IMR-90 (cell line): ENCODE data around the gene LSM7. TPM values are rescaled to one million over a fixed set of nuclear protein-coding genes. Genes with fewer than 3 reads are reported as not detected.

Source experiments
- ATAC-seq: fragments of 200-7000 bp; cut with Tn5 transposase; 2 replicates; pipeline ENCODE4 v1.9.1; 2020; ENCODE audit warnings: low read depth, mild to moderate bottlenecking, moderate library complexity
- BruUV-seq: library from RNA; stranded (reverse); fragments of 400-500 nt; replicated peaks from 2 replicates; lab custom pipeline; 2021; lab: Mats Ljungman, UMichigan
- CTCF ChIA-PET: fragments of 300-600 bp; formaldehyde crosslinking; extraction: SDS; loops from one replicate; lab custom pipeline; 2021; ENCODE audit warnings: antibody characterized with exemption; lab: Yijun Ruan, JAX
- POLR2A ChIA-PET: fragments of 300-600 bp; sonication (Branson Sonifier 250); formaldehyde crosslinking; loops from one replicate; lab custom pipeline; 2022; ENCODE audit warnings: antibody characterized with exemption; ENCODE audit not compliant: unreplicated experiment; lab: Charles Lee
- DNase-seq: peaks from one replicate; pipeline ENCODE4 v3.0.0; 2013
- H2AFZ ChIP-seq: replicated peaks from 2 replicates; pipeline ENCODE3; 2013; ENCODE audit warnings: low read length, mild to moderate bottlenecking; ENCODE audit not compliant: poor library complexity
- H2AK5ac ChIP-seq: 2 replicates; pipeline ENCODE4 v1.6.1; 2013; ENCODE audit warnings: low read depth, low read length, inconsistent platforms
- H2AK9ac ChIP-seq: replicated peaks from 2 replicates; pipeline ENCODE3; 2013; ENCODE audit warnings: mild to moderate bottlenecking, low read depth, low read length, moderate library complexity; ENCODE audit not compliant: poor library complexity
- H2BK120ac ChIP-seq: 2 replicates; pipeline ENCODE4 v1.6.1; 2013; ENCODE audit warnings: low read depth, low read length, inconsistent platforms
- H2BK15ac ChIP-seq: 3 replicates; pipeline ENCODE4 v1.6.1; 2013; ENCODE audit warnings: low read depth, low read length, inconsistent platforms
- H2BK20ac ChIP-seq: 2 replicates; pipeline ENCODE4 v1.6.1; 2013; ENCODE audit warnings: low read depth, mild to moderate bottlenecking, inconsistent platforms, low read length, moderate library complexity
- H2BK5ac ChIP-seq: 2 replicates; pipeline ENCODE4 v1.6.1; 2013; ENCODE audit warnings: mild to moderate bottlenecking, low read depth, low read length, inconsistent platforms; ENCODE audit not compliant: poor library complexity, severe bottlenecking
- H3K14ac ChIP-seq: replicated peaks from 2 replicates; pipeline ENCODE4 v1.6.1; 2013; ENCODE audit warnings: low read depth, low read length, inconsistent platforms
- H3K18ac ChIP-seq: 2 replicates; pipeline ENCODE4 v1.6.1; 2013; ENCODE audit warnings: low read depth, low read length, control low read depth
- H3K23ac ChIP-seq: 2 replicates; pipeline ENCODE4 v1.6.1; 2013; ENCODE audit warnings: low read depth, low read length, inconsistent platforms
- H3K27ac ChIP-seq: 2 replicates; pipeline ENCODE4 v1.5.1; 2013; ENCODE audit warnings: mild to moderate bottlenecking, control low read depth, low read length; ENCODE audit not compliant: insufficient read depth
- H3K27me3 ChIP-seq: 2 replicates; pipeline ENCODE4 v1.6.1; 2013; ENCODE audit warnings: low read length; ENCODE audit not compliant: control insufficient read depth, insufficient read depth
- H3K36me3 ChIP-seq: 2 replicates; pipeline ENCODE4 v1.6.1; 2013; ENCODE audit warnings: low read length, mixed read lengths; ENCODE audit not compliant: control insufficient read depth, insufficient read depth
- H3K4ac ChIP-seq: 2 replicates; pipeline ENCODE4 v1.6.1; 2013; ENCODE audit warnings: low read depth, low read length, inconsistent platforms
- H3K4me1 ChIP-seq: 2 replicates; pipeline ENCODE4 v1.6.1; 2013; ENCODE audit warnings: low read length, mixed read lengths; ENCODE audit not compliant: control insufficient read depth, insufficient read depth
- H3K4me2 ChIP-seq: 2 replicates; pipeline ENCODE4 v1.6.1; 2013; ENCODE audit warnings: low read depth, mild to moderate bottlenecking, control low read depth, low read length, moderate library complexity
- H3K4me3 ChIP-seq: 2 replicates; pipeline ENCODE4 v1.5.1; 2013; ENCODE audit warnings: low read depth, mild to moderate bottlenecking, control low read depth, low read length, moderate library complexity; ENCODE audit not compliant: insufficient read depth
- H3K56ac ChIP-seq: 2 replicates; pipeline ENCODE4 v1.6.1; 2013; ENCODE audit warnings: low read length, inconsistent platforms; ENCODE audit not compliant: insufficient read depth; ENCODE audit errors: extremely low read depth
- H3K79me1 ChIP-seq, 2 experiments: 2 replicates each; pipeline ENCODE4 v1.6.1; 2013; ENCODE audit warnings: low read length in 2 of 2, inconsistent platforms in 1 of 2, low read depth in 1 of 2
- H3K9ac ChIP-seq: 2 replicates; pipeline ENCODE4 v1.6.1; 2013; ENCODE audit warnings: low read depth, low read length, control low read depth
- H3K9me1 ChIP-seq: 2 replicates; pipeline ENCODE4 v1.6.1; 2013; ENCODE audit warnings: low read length, inconsistent platforms; ENCODE audit not compliant: insufficient read depth
- H3K9me3 ChIP-seq: 2 replicates; pipeline ENCODE4 v1.6.1; 2013; ENCODE audit warnings: low read length; ENCODE audit not compliant: control insufficient read depth, insufficient read depth
- H4K20me1 ChIP-seq: 2 replicates; pipeline ENCODE4 v1.6.1; 2013; ENCODE audit warnings: low read length, inconsistent platforms; ENCODE audit not compliant: insufficient read depth
- H4K5ac ChIP-seq: 2 replicates; pipeline ENCODE4 v1.6.1; 2013; ENCODE audit warnings: mild to moderate bottlenecking, low read depth, low read length, control low read depth
- H4K8ac ChIP-seq, 2 experiments: 2 replicates each; pipeline ENCODE4 v1.6.1; 2013; ENCODE audit warnings: low read depth in 2 of 2, low read length in 2 of 2, control low read depth in 1 of 2, inconsistent platforms in 1 of 2
- H4K91ac ChIP-seq: 2 replicates; pipeline ENCODE4 v1.6.1; 2013; ENCODE audit warnings: low read depth, low read length, inconsistent platforms; ENCODE audit not compliant: insufficient read depth
- MXI1 ChIP-seq: IDR thresholded peaks from 2 replicates; pipeline ENCODE4 v1.6.1; 2012; ENCODE audit warnings: low read depth, mild to moderate bottlenecking, low read length, moderate library complexity, borderline replicate concordance
- RCOR1 ChIP-seq: IDR thresholded peaks from 2 replicates; pipeline ENCODE4 v1.6.1; 2012; ENCODE audit warnings: mild to moderate bottlenecking, low read length, improper control_type of control experiment; ENCODE audit not compliant: insufficient replicate concordance
- RFX5 ChIP-seq: IDR thresholded peaks from 2 replicates; pipeline ENCODE4 v1.8.0; 2012; ENCODE audit warnings: low read depth, mild to moderate bottlenecking, low read length, moderate library complexity
- SMC3 ChIP-seq: fragments of 150-350 bp; IDR thresholded peaks from 2 replicates; pipeline ENCODE4 v1.6.1; 2016; ENCODE audit warnings: low read depth, mild to moderate bottlenecking, antibody characterized with exemption, low read length, moderate library complexity
- WGBS, 2 experiments: methylation state at CpG; one replicate each; pipeline versions ENCODE4 v1.1.5 to v1.1.7; 2013; ENCODE audit warnings: missing lambda C conversion rate in 2 of 2; ENCODE audit not compliant: insufficient read length in 1 of 2; ENCODE audit errors: extremely low coverage in 2 of 2; 5-methylcytosine and 5-hydroxymethylcytosine counted together
- dilution Hi-C: fragments of 300-500 bp; cut with HindIII; formaldehyde crosslinking; loops from one replicate; pipeline ENCODE4 v1.14.3; 2018; ENCODE audit warnings: low sequenced_read_pairs; ENCODE audit not compliant: unreplicated experiment
- in situ Hi-C: fragments of 300-500 bp; cut with MboI; formaldehyde crosslinking; loops from 3 replicates; pipeline ENCODE4 v1.14.3; 2019; ENCODE audit warnings: low sequenced_read_pairs, inconsistent platforms, mixed read lengths
- intact Hi-C: fragments of 100-400 bp; cut with micrococcal nuclease; formaldehyde crosslinking; loops from 2 replicates; pipeline ENCODE4 v1.10.0; 2022
- polyA plus RNA-seq, 3 experiments: library from polyadenylated mRNA; depleted of rRNA; stranded (reverse); fragments of >200 nt; gene quantifications; 2 replicates each; pipeline ENCODE4 v1.2.3, GENCODE V29; 2012; ENCODE audit warnings: low replicate concordance in 1 of 3
- total RNA-seq: library from RNA; depleted of rRNA; stranded (reverse); fragments of >200 nt; gene quantifications from 2 replicates; pipeline ENCODE4 v1.2.3, GENCODE V29; 2012

The LSM7 gene
- total and polyA plus RNA-seq, 2 of the 4 experiments (the other 2 are of a cell fraction) = 145 to 708 TPM

DNA sequence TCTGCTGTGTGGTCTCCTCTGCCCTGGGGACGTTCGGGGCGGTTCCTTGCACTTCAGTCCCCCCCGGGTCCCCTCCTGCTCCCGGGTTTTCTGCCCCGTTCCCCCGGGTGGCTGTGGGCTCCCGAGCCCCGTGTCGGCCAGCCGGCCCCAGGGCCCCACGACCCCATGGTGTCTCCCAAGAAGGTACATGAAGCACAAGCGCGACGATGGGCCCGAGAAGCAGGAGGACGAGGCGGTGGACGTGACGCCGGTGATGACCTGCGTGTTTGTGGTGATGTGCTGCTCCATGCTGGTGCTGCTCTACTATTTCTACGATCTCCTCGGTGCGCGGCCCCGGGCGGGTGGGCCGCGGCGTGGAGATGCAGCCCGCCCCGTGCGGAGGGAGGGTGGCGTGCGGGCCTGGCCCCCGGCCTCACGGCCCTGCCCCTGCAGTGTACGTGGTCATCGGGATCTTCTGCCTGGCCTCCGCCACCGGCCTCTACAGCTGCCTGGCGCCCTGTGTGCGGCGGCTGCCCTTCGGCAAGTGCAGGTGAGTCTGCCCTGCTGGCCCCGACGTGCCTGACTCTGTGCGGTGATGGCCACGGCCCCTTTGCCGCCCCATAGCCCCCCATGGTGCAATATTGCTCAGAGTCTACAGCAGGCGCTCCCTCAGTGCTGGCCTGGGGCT, 11.4 kb upstream of the LSM7 start:
- Histone ChIP-seq H3K56ac (no peak overlapping the region), H3K23ac (no peak overlapping the region), H3K18ac (no peak overlapping the region), H2AK5ac (no peak overlapping the region), H4K91ac (no peak overlapping the region), H3K9ac (no peak overlapping the region), H3K4ac (no peak overlapping the region), H3K79me1 (peaks cover 14 to 32% of the 10 kb centered on the region in 2 experiments), H3K14ac (no peak overlapping the region), H4K5ac (no peak overlapping the region), H3K4me2 (no peak overlapping the region), H3K9me1 (peaks cover 13% of the 10 kb centered on the region), H2BK120ac (no peak overlapping the region), H3K27me3 (no peaks in the 10 kb centered on the region), H4K20me1 (peaks cover 15% of the 10 kb centered on the region), H2AFZ (no peak overlapping the region), H2AK9ac (no peak overlapping the region), H3K36me3 (peaks cover 24% of the 10 kb centered on the region), H3K4me1 (no peaks in the 10 kb centered on the region), H3K9me3 (no peaks in the 10 kb centered on the region), H3K27ac (no peak overlapping the region), H2BK15ac (no peak overlapping the region), H2BK5ac (no peak overlapping the region), H3K4me3 (no peak overlapping the region), H4K8ac (no peak overlapping the region), H2BK20ac (no peak overlapping the region)
- no TSS peak for BruUV-seq
- 93% methylated on average over 45 of the region's 52 CpGs; no CpG with 5 or more reads in 1 of the 2 experiments for WGBS, 2 experiments
- dilution Hi-C loops = no loop called here
- ChIA-PET POLR2A (no interaction called here), CTCF (no interaction called here)
- ATAC-seq (no peak), DNase-seq (no peak)
- in situ Hi-C loops = no loop called here
- TF ChIP-seq RCOR1 (no peak), SMC3 (no peak), MXI1 (no peak), RFX5 (no peak)
- intact Hi-C loops = no loop called here
